H7 (cell line): ENCODE data around the gene ADGRG6. TPM values are rescaled to one million over a fixed set of nuclear protein-coding genes. Genes with fewer than 3 reads are reported as not detected.

Experiments used
- DNase-seq: peaks from one replicate; pipeline ENCODE4 v3.0.0; 2012
- H3K27me3 ChIP-seq: 2 replicates; pipeline ENCODE4 v1.6.0; 2011; ENCODE audit warnings: mild to moderate bottlenecking, low read length; ENCODE audit not compliant: control insufficient read depth, insufficient read depth
- H3K36me3 ChIP-seq: replicated peaks from 2 replicates; pipeline ENCODE4 v1.5.1; 2011; ENCODE audit warnings: low read length; ENCODE audit not compliant: control insufficient read depth, insufficient read depth
- H3K4me3 ChIP-seq: 2 replicates; pipeline ENCODE4 v1.5.1; 2011; ENCODE audit warnings: low read depth, mild to moderate bottlenecking, control low read depth, low read length, moderate library complexity; ENCODE audit not compliant: insufficient read depth
- total RNA-seq: library from RNA; depleted of rRNA; stranded (reverse); fragments of >200 nt; shearing (Covaris generic); gene quantifications from 2 replicates; pipeline ENCODE4 v1.2.3, GENCODE V29; 2014

ADGRG6 gene
- total RNA-seq, 1 experiment from 2014 or later = 4.4 TPM

DNA sequence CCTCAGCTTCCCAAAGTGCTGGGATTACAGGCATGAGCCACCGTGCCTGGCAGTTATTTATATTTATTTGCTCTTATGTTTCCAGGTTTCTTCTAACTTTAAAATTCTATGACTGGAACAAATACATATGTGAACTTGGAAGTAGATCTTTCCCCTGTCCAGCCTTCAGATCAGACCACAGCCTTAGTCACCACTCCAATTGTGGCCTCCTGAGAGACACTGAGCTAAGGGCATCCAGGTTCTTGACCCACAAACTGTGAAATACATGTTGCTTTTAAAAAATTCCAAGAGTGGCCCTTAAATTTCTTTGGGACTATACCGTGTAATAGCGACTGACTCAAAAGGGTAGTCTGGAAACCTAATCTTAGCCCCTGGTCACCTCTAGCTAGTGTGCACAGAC lies 1.5 kb upstream of the ADGRG6 start:
- DNase-seq = no peak
- Histone ChIP-seq H3K4me3 (no peak overlapping the region), H3K27me3 (peaks cover 27% of the 10 kb centered on the region), H3K36me3 (no peaks in the 10 kb centered on the region)

- H3K36me3 ChIP-seq = no peaks in the 10 kb centered on the region
- peak; percentile 16 for DNase-seq
- peaks cover 27% of the 10 kb centered on the region for H3K27me3 ChIP-seq
- peak overlapping the region; percentile 76 for H3K4me3 ChIP-seq
Measured at GRCh38 chr6:142300758-142301650, 803 bp upstream of the ADGRG6 start.

DNA sequence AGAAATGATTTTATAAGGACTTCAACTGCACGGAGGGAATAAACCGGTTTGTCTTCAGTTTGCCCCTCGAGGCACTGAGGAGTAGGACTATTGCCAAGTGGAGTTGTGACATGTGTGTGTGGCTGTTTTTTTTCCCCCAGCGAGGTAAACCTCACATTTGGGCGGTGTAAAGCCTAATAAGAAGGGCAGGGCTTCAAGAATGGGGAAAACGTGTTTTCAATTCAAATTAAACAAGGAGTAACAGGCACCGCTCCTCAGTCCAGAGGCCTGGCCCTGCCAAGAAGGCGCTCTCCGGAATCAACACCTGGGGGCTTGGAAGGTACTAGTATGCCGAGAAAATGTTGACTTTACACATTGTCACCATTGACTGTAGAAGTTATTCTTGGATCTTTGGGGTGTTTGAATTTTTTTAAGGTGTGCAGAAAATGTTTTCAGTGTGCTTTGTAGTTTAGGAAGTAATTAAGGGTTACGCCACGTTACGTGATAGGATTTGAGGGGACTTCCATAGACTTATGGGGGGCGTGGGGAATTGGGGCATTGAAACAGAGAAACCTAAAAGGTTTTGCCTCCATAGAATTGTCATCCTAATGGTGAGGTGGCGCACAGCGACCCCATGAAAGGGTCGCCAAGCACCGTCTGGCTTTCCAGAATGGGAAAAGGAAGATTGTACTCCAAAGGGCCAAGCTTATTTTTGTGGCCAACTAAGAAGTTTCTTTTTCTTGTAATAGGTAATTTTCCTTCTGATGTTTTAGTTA lies 791 bp downstream of the ADGRG6 start:
- H3K4me3 ChIP-seq = peak overlapping the region; percentile 76
- no peaks in the 10 kb centered on the region for H3K36me3 ChIP-seq
- peaks cover 27% of the 10 kb centered on the region for H3K27me3 ChIP-seq
- peak; percentile 5 for DNase-seq

GRCh38 chr6:142303176-142303533 lies 1.3 kb downstream of the ADGRG6 start:
- Histone ChIP-seq H3K36me3 (no peaks in the 10 kb centered on the region), H3K4me3 (no peak overlapping the region), H3K27me3 (peaks cover 27% of the 10 kb centered on the region)
- DNase-seq = no peak

DNA sequence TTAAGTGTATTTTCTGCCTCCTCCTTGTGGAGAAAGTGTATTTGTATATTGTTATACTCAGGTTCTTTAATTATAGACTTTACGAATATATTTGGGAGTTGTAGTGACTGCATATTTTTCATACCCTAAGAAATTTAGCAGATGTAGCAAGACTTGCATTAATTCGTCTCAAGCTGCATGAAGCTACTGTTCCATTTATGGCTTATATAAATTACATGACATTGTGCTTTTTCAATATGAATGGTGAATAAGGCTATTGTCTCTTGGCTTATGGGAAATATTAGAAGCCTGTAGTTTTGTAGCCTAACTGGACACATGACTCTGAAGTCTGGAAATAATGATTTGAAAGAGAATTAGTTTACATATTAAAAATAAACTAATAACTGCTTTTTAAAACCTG lies 2.4 kb downstream of the ADGRG6 start:
- H3K36me3 ChIP-seq = no peaks in the 10 kb centered on the region
- DNase-seq = no peak
- H3K4me3 ChIP-seq = no peak overlapping the region
- H3K27me3 ChIP-seq = peaks cover 27% of the 10 kb centered on the region

- Histone ChIP-seq H3K4me3 (no peak overlapping the region), H3K27me3 (peaks cover 12% of the 10 kb centered on the region), H3K36me3 (no peaks in the 10 kb centered on the region)
- no peak for DNase-seq
Measured at GRCh38 chr6:142306736-142307135, 4.9 kb downstream of the ADGRG6 start.

DNA sequence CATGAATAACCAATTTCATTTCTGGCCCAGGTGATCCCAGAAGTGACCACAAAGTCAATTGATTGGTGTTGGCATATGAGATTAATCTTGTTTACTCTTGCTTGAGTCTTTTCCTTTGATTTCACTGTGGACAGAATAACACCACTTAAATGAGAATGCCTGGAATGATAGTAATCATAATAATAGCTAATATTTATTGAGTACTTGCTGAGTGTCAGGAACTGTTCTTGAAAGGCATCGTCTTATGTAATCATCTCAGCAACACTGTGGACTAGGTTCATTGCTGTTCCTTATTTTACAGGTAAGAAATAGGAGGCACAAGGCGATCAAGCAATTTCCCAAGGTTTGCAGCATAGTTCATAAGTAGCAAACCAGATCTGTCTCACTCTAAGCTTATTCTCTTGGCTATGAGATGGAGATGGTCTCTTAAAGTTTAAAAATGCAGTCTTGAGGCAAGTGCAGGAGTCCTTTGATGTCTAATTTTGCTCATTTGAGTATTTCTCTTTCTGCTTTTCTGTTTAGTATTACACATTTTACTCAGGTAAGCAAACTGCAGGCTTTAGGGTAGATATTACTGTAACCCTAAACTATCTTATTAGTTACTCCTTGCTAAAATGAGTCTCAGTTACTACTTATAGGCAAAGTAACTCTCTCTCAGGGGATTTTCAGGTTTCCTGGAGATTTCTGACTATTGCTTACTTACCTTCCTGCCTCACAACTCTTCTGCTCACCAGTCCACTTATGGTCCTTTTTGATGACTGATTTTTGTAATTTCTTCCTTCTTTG lies 6.3 kb downstream of the ADGRG6 start:
- H3K4me3 ChIP-seq = no peak overlapping the region
- no peaks in the 10 kb centered on the region for H3K36me3 ChIP-seq
- DNase-seq = no peak
- no peaks in the 10 kb centered on the region; the same call in 1 of the 2 replicates for H3K27me3 ChIP-seq

DNA sequence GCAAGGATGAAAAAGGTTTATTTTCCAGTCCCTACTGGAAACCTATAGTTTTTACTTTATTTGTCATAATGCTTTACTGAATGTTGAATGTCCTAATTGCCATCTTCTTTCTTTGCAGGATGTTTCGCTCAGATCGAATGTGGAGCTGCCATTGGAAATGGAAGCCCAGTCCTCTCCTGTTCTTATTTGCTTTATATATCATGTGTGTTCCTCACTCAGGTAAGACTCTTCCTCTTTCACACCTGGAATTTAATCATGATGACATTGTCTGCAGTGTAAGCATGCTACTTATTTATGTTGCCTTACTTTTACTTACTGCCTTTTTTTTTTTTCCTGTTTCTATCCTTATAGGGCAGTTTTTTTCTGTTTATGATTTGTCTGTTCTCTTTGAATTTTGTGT lies 7.6 kb downstream of the ADGRG6 start:
- no peak for DNase-seq
- Histone ChIP-seq H3K36me3 (no peaks in the 10 kb centered on the region), H3K4me3 (no peak overlapping the region), H3K27me3 (no peaks in the 10 kb centered on the region)

DNA sequence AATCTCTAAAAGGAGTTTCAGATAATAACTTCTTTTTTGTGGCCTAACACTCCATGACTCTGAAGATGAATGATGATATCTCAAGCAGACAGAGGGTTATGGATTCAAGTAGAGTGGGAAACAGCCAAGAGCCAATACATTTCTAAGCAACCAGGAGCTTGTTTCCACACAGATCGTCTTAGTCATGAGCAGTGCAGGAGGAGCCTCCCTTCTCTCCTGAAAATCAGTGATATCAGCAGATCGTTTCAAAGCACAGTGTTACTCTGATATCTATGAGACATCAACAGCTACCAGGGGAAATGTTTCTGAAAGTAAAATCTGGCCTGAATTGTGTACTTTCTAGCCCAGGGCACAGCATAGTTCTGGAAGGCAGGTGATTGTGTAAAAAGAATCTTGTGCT lies 11.5 kb downstream of the ADGRG6 start:
- no peaks in the 10 kb centered on the region for H3K27me3 ChIP-seq
- H3K4me3 ChIP-seq = no peak overlapping the region
- no peaks in the 10 kb centered on the region for H3K36me3 ChIP-seq
- DNase-seq = no peak

DNA sequence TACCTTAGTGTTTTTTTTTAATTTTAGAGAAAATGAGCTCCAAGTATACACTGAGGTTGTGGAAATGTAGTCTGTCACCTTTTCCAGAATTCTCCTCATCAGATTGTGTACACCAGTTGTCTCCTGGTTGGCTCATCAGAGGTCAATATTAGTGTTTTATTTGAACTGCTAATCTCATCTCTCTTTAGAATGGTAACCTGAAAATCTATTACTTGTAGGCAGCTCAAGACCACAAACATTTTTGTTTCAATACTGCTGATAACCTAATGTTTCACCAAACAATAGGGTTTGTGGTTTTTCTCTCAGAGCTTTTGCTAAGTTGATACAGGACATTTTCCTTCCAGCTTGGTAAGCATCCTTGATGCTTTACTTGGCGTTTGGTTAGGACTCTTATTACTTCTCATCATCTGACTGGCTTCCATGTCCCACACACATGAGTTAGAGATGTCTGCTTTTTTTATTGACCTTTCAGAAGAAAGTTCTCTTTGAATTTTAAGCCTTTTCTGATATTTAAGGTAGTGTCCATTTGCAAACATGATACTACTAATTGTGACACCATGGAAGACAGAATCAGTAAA lies 15.1 kb downstream of the ADGRG6 start:
- H3K4me3 ChIP-seq = no peak overlapping the region
- H3K36me3 ChIP-seq = no peaks in the 10 kb centered on the region
- DNase-seq = no peak
- H3K27me3 ChIP-seq = no peaks in the 10 kb centered on the region

- Histone ChIP-seq H3K27me3 (no peaks in the 10 kb centered on the region), H3K4me3 (no peak overlapping the region), H3K36me3 (no peaks in the 10 kb centered on the region)
- no peak for DNase-seq
Measured at GRCh38 chr6:142318714-142319113, 16.9 kb downstream of the ADGRG6 start.

DNA sequence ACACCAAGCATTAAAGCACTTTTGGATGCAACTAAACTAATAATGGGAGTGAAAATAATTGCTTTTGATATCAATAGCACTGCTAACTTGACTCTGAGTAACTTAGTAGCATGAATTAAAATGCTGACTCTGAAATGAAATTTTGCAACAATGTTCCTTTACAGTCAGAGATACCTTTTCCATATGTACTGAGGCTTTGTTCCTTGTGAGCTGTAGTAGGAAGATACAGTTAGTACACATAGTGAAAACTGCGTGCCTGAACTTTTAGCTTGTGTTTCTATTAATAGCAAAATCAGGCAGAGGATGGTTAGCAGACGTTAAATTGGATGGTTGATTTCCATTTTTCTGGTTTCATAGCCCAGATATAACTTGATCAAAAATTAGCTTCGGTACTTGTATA lies 18.6 kb downstream of the ADGRG6 start:
- no peak overlapping the region for H3K4me3 ChIP-seq
- no peaks in the 10 kb centered on the region for H3K27me3 ChIP-seq
- no peak for DNase-seq
- no peaks in the 10 kb centered on the region for H3K36me3 ChIP-seq

DNA sequence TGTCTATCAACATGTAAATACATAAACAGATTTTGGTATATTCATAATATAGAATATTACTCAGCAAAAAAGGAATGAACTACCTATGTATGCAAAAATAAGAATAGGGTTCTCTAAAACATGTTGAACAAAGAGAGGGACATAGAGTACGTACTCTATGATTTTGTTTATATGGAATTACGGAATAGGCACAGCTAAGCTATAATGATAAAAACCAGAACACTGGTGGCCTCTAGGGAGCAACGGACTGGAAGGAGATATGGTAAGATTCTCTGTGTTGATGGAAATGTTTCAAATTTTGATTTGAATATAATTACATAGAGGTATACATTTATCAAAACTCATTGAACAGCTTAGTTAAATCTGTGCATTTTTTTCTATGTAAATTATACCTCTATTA lies 19.6 kb downstream of the ADGRG6 start:
- no peaks in the 10 kb centered on the region for H3K36me3 ChIP-seq
- H3K27me3 ChIP-seq = no peaks in the 10 kb centered on the region
- no peak for DNase-seq
- H3K4me3 ChIP-seq = no peak overlapping the region

DNA sequence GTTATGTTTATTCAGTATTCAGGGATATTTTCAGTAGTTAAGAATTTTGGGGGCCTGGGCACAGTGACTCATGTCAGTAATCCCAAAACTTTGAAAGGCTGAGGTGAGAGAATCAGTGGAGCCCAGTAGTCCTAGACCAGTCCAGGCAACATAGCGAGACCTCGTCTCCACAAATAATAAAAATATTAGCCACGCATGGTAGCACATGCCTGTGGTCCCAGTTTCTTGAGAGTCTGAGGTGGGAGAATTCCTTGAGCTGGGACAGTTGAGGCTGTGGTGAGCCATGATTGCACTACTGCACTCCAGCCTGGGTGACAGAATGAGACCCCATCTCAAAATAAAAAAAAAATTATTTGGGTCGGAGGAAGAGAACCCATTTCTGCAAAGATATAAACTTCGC lies 20.3 kb downstream of the ADGRG6 start:
- H3K27me3 ChIP-seq = no peaks in the 10 kb centered on the region
- no peak for DNase-seq
- H3K36me3 ChIP-seq = no peaks in the 10 kb centered on the region
- no peak overlapping the region for H3K4me3 ChIP-seq
